NCI-H2029 (cell line): ENCODE results near the gene EPAS1.

Source experiments
- DNase-seq: peaks from one replicate; lab custom pipeline; 2025; lab: John Stamatoyannopoulos, UW

EPAS1 gene

GRCh38 chr2:46303233-46303632 is 6.0 kb downstream of the EPAS1 start:
- no peak for DNase-seq

- DNase-seq, result no peak
Observed at GRCh38 chr2:46303822-46304221, 6.6 kb downstream of the EPAS1 start.

GRCh38 chr2:46304635-46305034 is 7.4 kb downstream of the EPAS1 start:
- no peak for DNase-seq

GRCh38 chr2:46305187-46305586 is 8.0 kb downstream of the EPAS1 start:
- DNase-seq, result no peak

GRCh38 chr2:46305767-46306166 is 8.6 kb downstream of the EPAS1 start:
- DNase-seq, result no peak

GRCh38 chr2:46306330-46306751 is 9.1 kb downstream of the EPAS1 start:
- DNase-seq, result peak; percentile 95

- peak; percentile 59 for DNase-seq
Observed at GRCh38 chr2:46306988-46307655, 9.9 kb downstream of the EPAS1 start.

GRCh38 chr2:46308081-46308480 is 10.9 kb downstream of the EPAS1 start:
- peak; percentile 68 for DNase-seq

GRCh38 chr2:46308629-46309028 is 11.4 kb downstream of the EPAS1 start:
- DNase-seq, result no peak

- DNase-seq, result no peak
Observed at GRCh38 chr2:46309052-46309953, 12.1 kb downstream of the EPAS1 start.

- no peak for DNase-seq
Observed at GRCh38 chr2:46310446-46310845, 13.2 kb downstream of the EPAS1 start.

GRCh38 chr2:46311651-46312223 is 14.5 kb downstream of the EPAS1 start:
- DNase-seq, result no peak

GRCh38 chr2:46313063-46313462 is 15.9 kb downstream of the EPAS1 start:
- no peak for DNase-seq

GRCh38 chr2:46314065-46314835 is 17.0 kb downstream of the EPAS1 start:
- DNase-seq, result peak; percentile 39

GRCh38 chr2:46315103-46315890 is 18.1 kb downstream of the EPAS1 start:
- peak; percentile 33 for DNase-seq

GRCh38 chr2:46317094-46317486 is 19.9 kb downstream of the EPAS1 start:
- no peak for DNase-seq

GRCh38 chr2:46318579-46319460 is 21.6 kb downstream of the EPAS1 start:
- no peak for DNase-seq

GRCh38 chr2:46319711-46320110 is 22.5 kb downstream of the EPAS1 start:
- DNase-seq, result no peak

- no peak for DNase-seq
Observed at GRCh38 chr2:46320141-46320567, 22.9 kb downstream of the EPAS1 start.

GRCh38 chr2:46323730-46324129 is 26.5 kb downstream of the EPAS1 start:
- peak; percentile 52 for DNase-seq
